Spleen (tissue), 11 donors: Measurements from ENCODE around the gene CHRNA3. TPM values are rescaled to one million over a fixed set of nuclear protein-coding genes. Genes with fewer than 3 reads are reported as not detected.

ENCODE experiments used
- DNase-seq: peaks from one replicate; pipeline ENCODE4 v3.0.0-alpha.2; 2020
- H3K27ac ChIP-seq, 8 donors: fragments of 200-600 bp; sonication (generic) in 7 of 8; 1 replicate in 4 of 8; 2 replicates in 4 of 8; pipeline versions ENCODE4 v1.5.0 to v1.8.0; 2016 to 2021; ENCODE audit warnings: inconsistent platforms in 4 of 8, mild to moderate bottlenecking in 4 of 8, moderate library complexity in 1 of 8
- H3K27me3 ChIP-seq, 7 donors: fragments of 200-600 bp; sonication (generic) in 6 of 7; replicated peaks in 1 of 7; 1 replicate in 4 of 7; 2 replicates in 3 of 7; pipeline versions ENCODE4 v1.5.0 to v1.8.0; 2016 to 2021; ENCODE audit warnings: inconsistent platforms in 3 of 7, mild to moderate bottlenecking in 1 of 7
- H3K36me3 ChIP-seq, 6 donors: fragments of 200-600 bp; sonication (generic) in 5 of 6; 1 replicate in 4 of 6; 2 replicates in 2 of 6; pipeline versions ENCODE4 v1.5.0 to v1.8.0; 2016 to 2021; ENCODE audit warnings: inconsistent platforms in 2 of 6
- H3K4me1 ChIP-seq, 6 donors: fragments of 200-600 bp; sonication (generic) in 5 of 6; 1 replicate in 3 of 6; 2 replicates in 3 of 6; pipeline versions ENCODE4 v1.5.0 to v1.8.0; 2016 to 2021; ENCODE audit warnings: inconsistent platforms in 3 of 6
- H3K4me3 ChIP-seq, 8 donors: fragments of 200-600 bp; sonication (generic) in 7 of 8; 1 replicate in 4 of 8; 2 replicates in 4 of 8; pipeline versions ENCODE4 v1.5.0 to v1.8.0; 2016 to 2021; ENCODE audit warnings: inconsistent platforms in 4 of 8, mild to moderate bottlenecking in 4 of 8, moderate library complexity in 2 of 8
- H3K9me3 ChIP-seq, 8 donors: fragments of 200-600 bp; sonication (generic) in 7 of 8; 1 replicate in 4 of 8; 2 replicates in 4 of 8; pipeline versions ENCODE4 v1.5.0 to v1.8.0; 2016 to 2021; ENCODE audit warnings: inconsistent platforms in 4 of 8
- POLR2A ChIP-seq, 3 donors: fragments of 450-650 bp; IDR thresholded peaks; one replicate each; pipeline ENCODE4 v1.5.1; 2017; ENCODE audit warnings: antibody characterized with exemption in 3 of 3, mild to moderate bottlenecking in 1 of 3
- POLR2AphosphoS5 ChIP-seq, 3 donors: sonication (generic); formaldehyde crosslinking; IDR thresholded peaks; one replicate each; pipeline ENCODE4 v1.5.1; 2017; ENCODE audit warnings: antibody characterized with exemption in 3 of 3
- WGBS, 5 donors: extraction: QIAGEN DNeasy Blood & Tissue Kit in 3 of 5; methylation state at CpG; one replicate each; pipeline versions ENCODE4 v1.1.5 to v1.1.7; 2013 to 2018; 5-methylcytosine and 5-hydroxymethylcytosine counted together
- intact Hi-C: fragments of 100-400 bp; cut with DNase I; formaldehyde crosslinking; loops from one replicate; pipeline ENCODE4 v1.15.0; 2023; ENCODE audit warnings: low total_unique reads
- polyA plus RNA-seq, 3 donors: library from polyadenylated mRNA; stranded (reverse); fragments of 200-250 nt; gene quantifications; one replicate each; pipeline ENCODE4 v1.2.1, GENCODE V29; 2013
- total RNA-seq, 7 donors: library from RNA; depleted of rRNA in 3 of 7; stranded (reverse); fragments of >200 nt in 3 of 7; fragmentation: NEBNext Ultra II Directional in 4 of 7; extraction: Animal tissue kit (Norgen Biotek cat#: 25700) in 4 of 7; gene quantifications; one replicate each; pipeline versions ENCODE4 v1.1.0 to v1.2.1, GENCODE V29; 2016 to 2021
- TF ChIP-seq, protein P1 (sequence below), 11 experiments: fragments of 200-600 bp in 7 of 11; fragments of 450-650 bp in 4 of 11; sonication (generic) in 4 of 11; IDR thresholded peaks in 8 of 11; conservative IDR thresholded peaks in 3 of 11; 1 replicate in 7 of 11; 2 replicates in 4 of 11; pipeline versions ENCODE4 v1.4.0 to v1.8.0; 2016 to 2021; ENCODE audit warnings: antibody characterized with exemption in 11 of 11, inconsistent platforms in 4 of 11, mild to moderate bottlenecking in 1 of 11
- donor health status: healthy with polysubstance abuse.
- donor health status: DM: no; HTN: no; CAD: no; lungs with moderate emphysema.
- donor health status: DM: no; HTN: no; CAD: no.
- donor health status: Bipolar disorder and iron deficiency.
- donor health status: healthy.
- donor health status: DM: no; HTN: no; CAD: no.
- donor health status: DM: yes; HTN: yes; CAD: no.

Gene CHRNA3
- total and polyA plus RNA-seq, 10 donors, result 0.23 to 1.6 (median 0.49) TPM; not detected in 2

DNA sequence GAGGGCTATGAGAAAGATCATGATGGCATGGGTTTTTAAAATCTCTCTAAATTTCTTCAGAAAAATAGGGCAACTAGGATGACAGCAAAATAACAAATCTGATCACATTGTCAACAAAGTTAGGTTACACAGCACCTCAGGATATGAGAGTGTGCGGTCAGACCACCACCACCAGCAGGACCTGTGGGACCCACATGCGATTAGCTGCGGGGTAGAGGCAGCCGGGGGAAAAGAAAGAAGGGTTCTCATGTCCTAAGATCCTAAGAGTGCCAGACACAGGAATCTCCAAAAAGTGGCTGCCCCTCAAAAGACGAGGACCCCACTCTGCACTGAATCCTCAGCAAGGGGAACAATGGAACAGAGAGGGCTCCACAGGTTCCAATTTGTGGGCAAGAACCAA, 15.6 kb downstream of the CHRNA3 start:
- DNase-seq, result no peak
- Histone ChIP-seq H3K4me3 (no peak overlapping the region), H3K9me3 (no peaks in the 10 kb centered on the region), H3K36me3 (no peaks in the 10 kb centered on the region), H3K4me1 (no peaks in the 10 kb centered on the region), H3K27ac (no peak overlapping the region), H3K27me3 (peaks cover 0 to 45% (median 0%) of the 10 kb centered on the region in 7 donors)
- WGBS, 5 donors, result 88 to 93% (median 92%) methylated on average over 5 of the region's 5 CpGs
- TF ChIP-seq POLR2A (IDR thresholded peaks at IDR 0.05), result no peak
- TF ChIP-seq, protein P1, sequence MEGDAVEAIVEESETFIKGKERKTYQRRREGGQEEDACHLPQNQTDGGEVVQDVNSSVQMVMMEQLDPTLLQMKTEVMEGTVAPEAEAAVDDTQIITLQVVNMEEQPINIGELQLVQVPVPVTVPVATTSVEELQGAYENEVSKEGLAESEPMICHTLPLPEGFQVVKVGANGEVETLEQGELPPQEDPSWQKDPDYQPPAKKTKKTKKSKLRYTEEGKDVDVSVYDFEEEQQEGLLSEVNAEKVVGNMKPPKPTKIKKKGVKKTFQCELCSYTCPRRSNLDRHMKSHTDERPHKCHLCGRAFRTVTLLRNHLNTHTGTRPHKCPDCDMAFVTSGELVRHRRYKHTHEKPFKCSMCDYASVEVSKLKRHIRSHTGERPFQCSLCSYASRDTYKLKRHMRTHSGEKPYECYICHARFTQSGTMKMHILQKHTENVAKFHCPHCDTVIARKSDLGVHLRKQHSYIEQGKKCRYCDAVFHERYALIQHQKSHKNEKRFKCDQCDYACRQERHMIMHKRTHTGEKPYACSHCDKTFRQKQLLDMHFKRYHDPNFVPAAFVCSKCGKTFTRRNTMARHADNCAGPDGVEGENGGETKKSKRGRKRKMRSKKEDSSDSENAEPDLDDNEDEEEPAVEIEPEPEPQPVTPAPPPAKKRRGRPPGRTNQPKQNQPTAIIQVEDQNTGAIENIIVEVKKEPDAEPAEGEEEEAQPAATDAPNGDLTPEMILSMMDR (IDR thresholded peaks at IDR 0.05 in 8 of 11, conservative IDR thresholded peaks at IDR 0.05 in 3 of 11), result no peak
- no peak for TF ChIP-seq POLR2AphosphoS5 (IDR thresholded peaks at IDR 0.05)
- intact Hi-C loops, result no loop called here

DNA sequence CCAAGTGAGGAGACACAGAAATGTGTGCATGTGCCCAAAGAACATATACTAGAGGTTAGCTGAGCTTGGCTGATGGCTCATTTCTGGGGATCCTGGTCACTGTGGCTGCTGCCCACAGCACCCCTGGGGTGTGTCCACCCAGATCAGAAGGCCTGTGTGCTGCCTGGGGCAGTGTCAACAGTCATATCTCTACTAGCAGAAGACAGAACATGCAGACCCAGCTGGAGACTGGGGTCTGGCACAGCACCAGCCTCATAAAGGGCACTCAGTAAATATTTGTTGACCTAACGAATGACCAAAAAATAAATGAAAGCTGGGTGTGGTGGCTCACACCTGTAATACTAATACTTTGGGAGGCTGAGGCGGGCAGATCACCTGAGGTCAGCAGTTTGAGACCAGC, 16.4 kb downstream of the CHRNA3 start:
- no peaks in the 10 kb centered on the region for H3K4me1 ChIP-seq
- H3K9me3 ChIP-seq, result no peaks in the 10 kb centered on the region
- no peak overlapping the region for H3K27ac ChIP-seq
- no peak for DNase-seq
- H3K4me3 ChIP-seq, result no peak overlapping the region
- TF ChIP-seq POLR2AphosphoS5 (IDR thresholded peaks at IDR 0.05) (no peak), POLR2A (IDR thresholded peaks at IDR 0.05) (no peak)
- TF ChIP-seq, protein P1 (IDR thresholded peaks at IDR 0.05 in 8 of 11, conservative IDR thresholded peaks at IDR 0.05 in 3 of 11), result no peak
- H3K36me3 ChIP-seq, result no peaks in the 10 kb centered on the region
- intact Hi-C loops, result no loop called here
- H3K27me3 ChIP-seq, result peaks cover 0 to 45% (median 0%) of the 10 kb centered on the region in 7 donors
- 92 to 98% (median 93%) methylated on average over 2 of the region's 2 CpGs for WGBS, 5 donors

DNA sequence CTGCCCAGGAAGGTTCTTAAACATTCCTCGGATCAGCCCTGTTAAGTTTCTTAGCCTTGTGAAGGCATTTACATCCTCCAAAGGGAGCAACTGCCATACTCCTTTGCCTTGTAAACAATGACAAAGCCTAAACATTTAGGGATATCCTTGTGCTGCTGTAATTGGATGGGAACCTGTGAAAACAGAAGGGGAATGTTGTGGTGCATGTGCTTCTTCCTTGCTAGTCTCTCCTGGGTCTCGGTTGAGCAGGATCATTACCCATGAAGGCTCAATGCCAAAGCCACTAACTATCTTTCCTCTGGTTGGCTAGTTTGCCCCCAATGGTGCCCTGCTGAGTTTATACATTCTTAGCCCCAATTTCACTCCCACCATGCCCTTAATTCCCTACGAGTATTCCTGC, 17.3 kb downstream of the CHRNA3 start:
- Histone ChIP-seq H3K4me3 (no peak overlapping the region), H3K9me3 (no peaks in the 10 kb centered on the region), H3K27ac (no peak overlapping the region), H3K4me1 (no peaks in the 10 kb centered on the region), H3K36me3 (no peaks in the 10 kb centered on the region), H3K27me3 (peaks cover 0 to 45% (median 0%) of the 10 kb centered on the region in 7 donors)
- intact Hi-C loops, result no loop called here
- DNase-seq, result no peak
- TF ChIP-seq POLR2A (IDR thresholded peaks at IDR 0.05) (no peak), POLR2AphosphoS5 (IDR thresholded peaks at IDR 0.05) (no peak)
- TF ChIP-seq, protein P1 (IDR thresholded peaks at IDR 0.05 in 8 of 11, conservative IDR thresholded peaks at IDR 0.05 in 3 of 11), result no peak
- 70 to 84% (median 76%) methylated on average over 3 of the region's 3 CpGs for WGBS, 5 donors

- no peak overlapping the region for H3K4me3 ChIP-seq
- no peaks in the 10 kb centered on the region for H3K4me1 ChIP-seq
- no peak for DNase-seq
- no peak for TF ChIP-seq POLR2AphosphoS5 (IDR thresholded peaks at IDR 0.05)
- TF ChIP-seq POLR2A (IDR thresholded peaks at IDR 0.05), result no peak
- TF ChIP-seq, protein P1 (IDR thresholded peaks at IDR 0.05 in 8 of 11, conservative IDR thresholded peaks at IDR 0.05 in 3 of 11), result no peak
- no peak overlapping the region for H3K27ac ChIP-seq
- intact Hi-C loops, result no loop called here
- peaks cover 0 to 21% (median 0%) of the 10 kb centered on the region in 7 donors for H3K27me3 ChIP-seq
- no peaks in the 10 kb centered on the region for H3K36me3 ChIP-seq
- H3K9me3 ChIP-seq, result no peaks in the 10 kb centered on the region
Measured at GRCh38 chr15:78599189-78599588, 21.6 kb downstream of the CHRNA3 start.
